Panc1 (cell line): Measurements from ENCODE around the gene GMPPA. TPM values are rescaled to one million over a fixed set of nuclear protein-coding genes. Genes with fewer than 3 reads are reported as not detected.

Source experiments
- ATAC-seq: fragments of 200-7000 bp; cut with Tn5 transposase; 2 replicates; pipeline ENCODE4 v1.9.1; 2020; ENCODE audit warnings: mild to moderate bottlenecking, moderate library complexity
- BruUV-seq: library from RNA; stranded (reverse); fragments of 400-500 nt; replicated peaks from 2 replicates; lab custom pipeline; 2021; lab: Mats Ljungman, UMichigan
- CTCF ChIA-PET: fragments of 300-600 bp; sonication (Branson Sonifier 250); formaldehyde crosslinking; loops from one replicate; lab custom pipeline; 2022; ENCODE audit warnings: antibody characterized with exemption; lab: Charles Lee
- POLR2A ChIA-PET: fragments of 300-600 bp; sonication (Branson Sonifier 250); formaldehyde crosslinking; loops from one replicate; lab custom pipeline; 2022; ENCODE audit warnings: antibody characterized with exemption; lab: Charles Lee
- DNase-seq: peaks from one replicate; pipeline ENCODE4 v3.0.0-alpha.2; 2010; ENCODE audit warnings: low read depth, low spot score
- H3K27ac ChIP-seq: 2 replicates; pipeline ENCODE4 v1.5.1; 2011; ENCODE audit warnings: mild to moderate bottlenecking, low read length, inconsistent platforms
- H3K27me3 ChIP-seq: fragments of 200-500 bp; sonication (Bioruptor generic); 2 replicates; pipeline ENCODE4 v1.6.0; 2014; ENCODE audit warnings: low read length, inconsistent platforms; ENCODE audit not compliant: control insufficient read depth, insufficient read depth
- H3K36me3 ChIP-seq: fragments of 200-500 bp; sonication (Bioruptor generic); 2 replicates; pipeline ENCODE4 v1.5.1; 2014; ENCODE audit warnings: inconsistent platforms, mild to moderate bottlenecking, low read length, moderate library complexity; ENCODE audit not compliant: control insufficient read depth, insufficient read depth
- H3K4me1 ChIP-seq: 2 replicates; pipeline ENCODE4 v1.5.1; 2011; ENCODE audit warnings: inconsistent platforms, mild to moderate bottlenecking, low read length, moderate library complexity; ENCODE audit not compliant: control insufficient read depth, insufficient read depth
- H3K4me3 ChIP-seq, 2 experiments: 2 replicates each; pipeline ENCODE4 v1.5.1; 2011 to 2012; ENCODE audit warnings: low read depth in 2 of 2, low read length in 2 of 2, mild to moderate bottlenecking in 2 of 2, inconsistent platforms in 1 of 2, moderate library complexity in 1 of 2
- H3K9me3 ChIP-seq: fragments of 200-500 bp; sonication (Bioruptor generic); 2 replicates; pipeline ENCODE4 v1.5.1; 2014; ENCODE audit warnings: low read depth, mild to moderate bottlenecking, inconsistent platforms, low read length, moderate library complexity; ENCODE audit not compliant: control insufficient read depth, insufficient read depth
- CTCF ChIP-seq: fragments of 450-650 bp; IDR thresholded peaks from 2 replicates; pipeline ENCODE4 v1.5.1; 2017; ENCODE audit warnings: mild to moderate bottlenecking
- POLR2AphosphoS5 ChIP-seq: IDR thresholded peaks from 2 replicates; pipeline ENCODE4 v1.6.1; 2012; ENCODE audit warnings: mild to moderate bottlenecking, low read depth, low read length, moderate library complexity
- REST ChIP-seq, 2 experiments: IDR thresholded peaks; 2 replicates each; pipeline ENCODE4 v1.6.1; 2011 to 2012; ENCODE audit warnings: low read depth in 2 of 2, control low read depth in 1 of 2, low read length in 1 of 2, mild to moderate bottlenecking in 1 of 2, moderate library complexity in 1 of 2; ENCODE audit not compliant: insufficient read depth in 1 of 2
- SIN3A ChIP-seq: IDR thresholded peaks from 2 replicates; pipeline ENCODE4 v1.6.1; 2012; ENCODE audit warnings: low read depth, mild to moderate bottlenecking, low read length, moderate library complexity, borderline replicate concordance; ENCODE audit not compliant: insufficient read depth
- TCF7L2 ChIP-seq: IDR thresholded peaks from 2 replicates; pipeline ENCODE4 v1.6.1; 2011; ENCODE audit warnings: mild to moderate bottlenecking, low read depth, low read length, inconsistent platforms
- in situ Hi-C: cut with HindIII; loops from 2 replicates; pipeline ENCODE4 v1.10.0; 2016; ENCODE audit warnings: low sequenced_read_pairs, low pct_unique_long_range_greater_than_20kb
- intact Hi-C: fragments of 100-400 bp; cut with micrococcal nuclease; formaldehyde crosslinking; loops from one replicate; pipeline ENCODE4 v1.10.0; 2022; ENCODE audit not compliant: unreplicated experiment
- total RNA-seq: library from RNA; stranded (reverse); gene quantifications from one replicate; pipeline ENCODE4 v1.2.1, GENCODE V29; 2021; ENCODE audit not compliant: unreplicated experiment

Gene GMPPA
- total RNA-seq, 1 experiment from 2014 or later, result 66.2 TPM

DNA sequence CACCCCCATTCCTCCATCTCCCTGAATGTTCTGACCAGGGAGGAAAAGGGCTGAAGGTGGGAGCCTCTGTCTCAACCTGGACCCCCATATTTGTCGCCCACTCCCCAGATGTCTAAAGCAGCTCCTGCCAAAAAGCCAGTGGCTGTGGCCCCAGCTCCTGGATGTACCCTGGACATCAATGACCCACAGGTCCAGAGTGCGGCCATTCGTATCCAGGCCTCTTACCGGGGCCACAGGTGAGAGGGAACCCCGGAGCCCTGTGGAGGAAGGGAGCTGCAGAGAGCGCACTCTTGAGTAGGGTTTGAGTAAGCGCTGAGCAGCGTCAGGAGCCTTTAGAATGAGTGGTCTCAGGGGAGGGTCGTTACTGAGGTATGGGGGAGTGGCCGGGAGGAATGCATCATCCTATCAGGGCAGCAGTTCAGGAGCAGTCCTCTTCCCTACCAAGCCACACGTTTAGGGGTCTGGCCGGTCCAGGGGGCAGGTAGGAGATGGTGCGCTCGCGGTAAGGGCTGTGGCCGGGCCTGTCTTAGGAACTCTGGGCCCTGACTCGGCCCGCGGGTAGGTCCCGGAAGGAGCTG lies 2.4 kb upstream of the GMPPA start:
- no peak for ATAC-seq
- H3K36me3 ChIP-seq, result peaks cover 3% of the 10 kb centered on the region; the same call in 1 of the 2 replicates
- DNase-seq, result no peak
- BruUV-seq, result no TSS peak
- TF ChIP-seq REST (IDR thresholded peaks at IDR 0.05; ENCODE audit: insufficient read depth in 1 of 2, low read depth in 2 of 2, low read length in 1 of 2) (no peak), TCF7L2 (no peak), CTCF (no peak), POLR2AphosphoS5 (no peak), SIN3A (no peak)
- peaks cover 15% of the 10 kb centered on the region for H3K4me1 ChIP-seq
- POLR2A ChIA-PET, result no interaction called here
- CTCF ChIA-PET, result interaction anchor here (0.8 to 3.6 kb wide), 3 partner anchors 13 to 34 kb away, joined by 7 to 36 read pairs (median 24); no protein-coding TSS in a partner anchor
- no peak overlapping the region for H3K27ac ChIP-seq
- in situ Hi-C loops, result no loop called here
- intact Hi-C loops, result no loop called here
- H3K4me3 ChIP-seq, result no peak overlapping the region
- H3K9me3 ChIP-seq, result no peaks in the 10 kb centered on the region
- H3K27me3 ChIP-seq, result no peaks in the 10 kb centered on the region

- ChIA-PET CTCF (interaction anchor here (2.3 to 3.6 kb wide), 2 partner anchors 12 to 33 kb away, joined by 24 to 36 read pairs; no protein-coding TSS in a partner anchor), POLR2A (no interaction called here)
- no peaks in the 10 kb centered on the region for H3K9me3 ChIP-seq
- BruUV-seq, result no TSS peak
- no peak for ATAC-seq
- intact Hi-C loops (no loop called here), in situ Hi-C loops (no loop called here)
- H3K4me1 ChIP-seq, result peaks cover 15% of the 10 kb centered on the region
- peak overlapping the region; percentile 71 to 95 for H3K4me3 ChIP-seq
- H3K27me3 ChIP-seq, result no peaks in the 10 kb centered on the region
- no peak for DNase-seq
- H3K36me3 ChIP-seq, result peaks cover 3% of the 10 kb centered on the region; the same call in 1 of the 2 replicates
- peak overlapping the region; percentile 96; the same call in 1 of the 2 replicates for H3K27ac ChIP-seq
- TF ChIP-seq CTCF (no peak), SIN3A (no peak), REST (IDR thresholded peaks at IDR 0.05; ENCODE audit: insufficient read depth in 1 of 2, low read depth in 2 of 2, low read length in 1 of 2) (no peak), TCF7L2 (no peak)
Observed at GRCh38 chr2:219496825-219497494, 1.7 kb upstream of the GMPPA start.
